Mesenchymal stem cell (in vitro differentiated cells and primary cell): ENCODE measurements around the gene ZNF285. TPM values are rescaled to one million over a fixed set of nuclear protein-coding genes. Genes with fewer than 3 reads are reported as not detected.
A peak's percentile ranks its signal among the peaks of the same experiment; 100 is the strongest.

Source experiments
- DNase-seq: peaks from one replicate; pipeline ENCODE4 v3.0.0-alpha.2; 2013
- H2AFZ ChIP-seq: one replicate; pipeline ENCODE4 v1.6.1; 2013; ENCODE audit warnings: low read depth, mild to moderate bottlenecking, control low read depth, inconsistent platforms, low read length, moderate library complexity
- H2AK5ac ChIP-seq: 2 replicates; pipeline ENCODE4 v1.6.1; 2013; ENCODE audit warnings: low read length, moderate library complexity, mild to moderate bottlenecking, inconsistent platforms; ENCODE audit not compliant: severe bottlenecking
- H2BK120ac ChIP-seq: one replicate; pipeline ENCODE4 v1.6.1; 2013; ENCODE audit warnings: low read depth, mild to moderate bottlenecking, inconsistent platforms, low read length, moderate library complexity
- H2BK12ac ChIP-seq, 2 experiments: one replicate each; pipeline ENCODE4 v1.6.1; 2013; ENCODE audit warnings: inconsistent platforms in 2 of 2, low read length in 2 of 2, mild to moderate bottlenecking in 2 of 2, moderate library complexity in 2 of 2, control low read depth in 1 of 2
- H2BK15ac ChIP-seq: one replicate; pipeline ENCODE4 v1.6.1; 2013; ENCODE audit warnings: mild to moderate bottlenecking, low read depth, inconsistent platforms; ENCODE audit not compliant: poor library complexity, severe bottlenecking
- H2BK5ac ChIP-seq: 2 replicates; pipeline ENCODE4 v1.6.1; 2013; ENCODE audit warnings: low read depth, mild to moderate bottlenecking, low read length, control low read depth, inconsistent platforms; ENCODE audit not compliant: poor library complexity, severe bottlenecking
- H3K14ac ChIP-seq, 2 experiments: one replicate each; pipeline ENCODE4 v1.6.1; 2013; ENCODE audit warnings: inconsistent platforms in 2 of 2, low read length in 2 of 2, control low read depth in 1 of 2, mild to moderate bottlenecking in 1 of 2, moderate library complexity in 1 of 2
- H3K18ac ChIP-seq, 2 experiments: one replicate each; pipeline ENCODE4 v1.6.1; 2013; ENCODE audit warnings: inconsistent platforms in 2 of 2, low read length in 2 of 2, control low read depth in 1 of 2, low read depth in 1 of 2, mild to moderate bottlenecking in 1 of 2
- H3K23ac ChIP-seq, 2 experiments: one replicate each; pipeline ENCODE4 v1.6.1; 2013; ENCODE audit warnings: inconsistent platforms in 2 of 2, low read length in 2 of 2, mild to moderate bottlenecking in 2 of 2, moderate library complexity in 2 of 2, control low read depth in 1 of 2
- H3K27ac ChIP-seq: 2 replicates; pipeline ENCODE4 v1.5.1; 2013; ENCODE audit warnings: mild to moderate bottlenecking, moderate library complexity, low read length, control low read depth, inconsistent platforms; ENCODE audit not compliant: poor library complexity, severe bottlenecking
- H3K27me3 ChIP-seq, 2 experiments: 2 replicates each; pipeline versions ENCODE4 v1.6.1 to v1.7.0; 2013; ENCODE audit warnings: low read length in 2 of 2, mild to moderate bottlenecking in 2 of 2, moderate library complexity in 2 of 2, control low read depth in 1 of 2, inconsistent platforms in 1 of 2; ENCODE audit not compliant: control insufficient read depth in 1 of 2, insufficient read depth in 1 of 2
- H3K36me3 ChIP-seq, 2 experiments: 2 replicates each; pipeline versions ENCODE4 v1.6.1 to v1.7.0; 2013; ENCODE audit warnings: low read length in 2 of 2, control low read depth in 1 of 2, inconsistent platforms in 1 of 2, low read depth in 1 of 2, mild to moderate bottlenecking in 1 of 2; ENCODE audit not compliant: insufficient read depth in 2 of 2, control insufficient read depth in 1 of 2
- H3K4ac ChIP-seq, 2 experiments: one replicate each; pipeline ENCODE4 v1.6.1; 2013; ENCODE audit warnings: inconsistent platforms in 2 of 2, low read length in 2 of 2, mild to moderate bottlenecking in 2 of 2, moderate library complexity in 2 of 2, control low read depth in 1 of 2, low read depth in 1 of 2
- H3K4me1 ChIP-seq: 2 replicates; pipeline ENCODE4 v1.6.1; 2013; ENCODE audit warnings: low read depth, low read length, control low read depth; ENCODE audit not compliant: control insufficient read depth, insufficient read depth
- H3K4me2 ChIP-seq: 2 replicates; pipeline ENCODE4 v1.6.1; 2013; ENCODE audit warnings: low read length, mild to moderate bottlenecking, inconsistent platforms; ENCODE audit not compliant: poor library complexity, severe bottlenecking
- H3K4me3 ChIP-seq, 2 experiments: 2 replicates each; pipeline versions ENCODE4 v1.5.1 to v1.7.0; 2013; ENCODE audit warnings: low read length in 2 of 2, mild to moderate bottlenecking in 2 of 2, control low read depth in 1 of 2, low read depth in 1 of 2; ENCODE audit not compliant: insufficient read depth in 1 of 2
- H3K79me1 ChIP-seq: replicated peaks from 2 replicates; pipeline ENCODE4 v1.6.1; 2013; ENCODE audit warnings: mild to moderate bottlenecking, control low read depth, low read length, inconsistent platforms; ENCODE audit not compliant: poor library complexity, severe bottlenecking
- H3K9ac ChIP-seq: 2 replicates; pipeline ENCODE4 v1.7.0; 2013; ENCODE audit warnings: mild to moderate bottlenecking, low read length, moderate library complexity
- H3K9me3 ChIP-seq: 2 replicates; pipeline ENCODE4 v1.7.0; 2013; ENCODE audit warnings: mild to moderate bottlenecking, low read length; ENCODE audit not compliant: control insufficient read depth
- H4K8ac ChIP-seq: one replicate; pipeline ENCODE4 v1.6.1; 2013; ENCODE audit warnings: inconsistent platforms, mild to moderate bottlenecking, low read length, moderate library complexity
- H4K91ac ChIP-seq: one replicate; pipeline ENCODE4 v1.6.1; 2013; ENCODE audit warnings: mild to moderate bottlenecking, low read length, inconsistent platforms
- WGBS: methylation state at CpG from one replicate; pipeline ENCODE4 v1.1.7; 2013; ENCODE audit warnings: mixed read lengths; 5-methylcytosine and 5-hydroxymethylcytosine counted together
- polyA plus RNA-seq, 2 experiments: library from polyadenylated mRNA; stranded (reverse); fragments of 200-250 nt; gene quantifications; one replicate each; pipeline ENCODE4 v1.2.3, GENCODE V29; 2013

The ZNF285 gene
- polyA plus RNA-seq (2013, experiment 1 of 2) = 1.3 TPM
- 0.84 TPM for polyA plus RNA-seq (2013, experiment 2 of 2)

DNA sequence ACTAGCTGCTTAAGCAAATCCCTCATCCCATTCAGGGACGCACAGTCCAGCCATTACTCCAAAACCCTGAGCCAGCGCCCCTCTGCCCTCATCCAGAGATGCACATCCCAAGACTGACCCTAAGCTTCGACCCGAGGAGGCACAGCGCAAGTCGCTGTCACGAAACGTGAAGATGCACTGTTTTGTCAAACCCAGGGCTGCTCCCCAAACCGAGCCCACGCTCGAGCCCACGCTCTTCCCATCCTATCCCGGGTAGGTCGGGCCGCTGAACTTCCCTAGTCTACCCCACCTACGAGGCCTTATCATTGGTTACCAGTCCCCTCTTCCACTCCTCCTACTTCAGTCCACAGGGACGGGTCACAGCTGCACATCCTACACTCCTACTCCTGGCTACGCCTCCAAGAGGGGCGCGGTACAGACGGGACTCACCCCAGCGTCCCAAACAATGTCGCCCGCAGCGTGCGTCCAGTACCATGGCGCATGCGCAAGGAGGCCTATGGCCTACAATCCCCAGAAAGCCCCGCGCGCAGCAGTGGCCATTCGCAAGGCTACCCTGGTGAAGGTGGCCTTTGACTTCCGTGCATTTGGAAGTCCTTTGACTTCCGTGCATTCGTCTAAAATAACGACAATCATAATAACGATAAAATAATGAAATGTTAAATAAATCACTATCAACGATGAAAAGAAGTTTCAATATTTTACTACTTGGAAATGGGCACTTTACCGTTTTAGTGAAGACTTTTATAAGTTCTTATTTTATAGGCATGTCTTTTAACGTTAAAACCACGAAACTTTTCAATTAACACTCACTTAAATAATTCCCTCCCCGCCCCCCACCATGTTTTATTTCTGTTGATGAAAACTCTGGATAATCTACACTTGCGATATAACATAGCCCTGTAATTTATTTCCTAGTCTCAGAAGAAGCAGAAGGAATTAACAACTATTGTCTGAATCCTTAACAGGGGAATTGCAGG, at the start of gene ZNF285:
TSS of gene ZNF285 (minus strand) at position 470 of the 977 bp plus-strand sequence. CDS start 4,395 bp downstream, outside the sequence.
- Histone ChIP-seq H3K4me3 (peak within 1 kb of the TSS; percentile 62 to 96), H2BK120ac (no peak within 1 kb of the TSS), H3K79me1 (no peaks in the 10 kb centered on the region), H3K4me1 (no peaks in the 10 kb centered on the region), H3K9ac (peak within 1 kb of the TSS; percentile 85), H2AFZ (peak within 1 kb of the TSS; percentile 56), H3K4ac (peak within 1 kb of the TSS in 1 of 2 experiments; percentile 6), H3K27ac (no peak within 1 kb of the TSS), H2BK15ac (no peak within 1 kb of the TSS), H4K91ac (no peak within 1 kb of the TSS), H3K18ac (peak within 1 kb of the TSS in 1 of 2 experiments; percentile 79), H3K27me3 (no peaks in the 10 kb centered on the region), H2AK5ac (no peak within 1 kb of the TSS), H3K14ac (peak within 1 kb of the TSS in 1 of 2 experiments; percentile 19), H3K4me2 (peak within 1 kb of the TSS; percentile 54), H4K8ac (peak within 1 kb of the TSS; percentile 41), H2BK5ac (no peak within 1 kb of the TSS), H3K23ac (no peak within 1 kb of the TSS), H3K36me3 (peaks cover 0 to 3% of the 10 kb centered on the region in 2 experiments), H3K9me3 (peaks cover 22% of the 10 kb centered on the region), H2BK12ac (no peak within 1 kb of the TSS)
- peak; percentile 96 for DNase-seq
- 8% methylated on average over 35 of the region's 43 CpGs for WGBS

DNA sequence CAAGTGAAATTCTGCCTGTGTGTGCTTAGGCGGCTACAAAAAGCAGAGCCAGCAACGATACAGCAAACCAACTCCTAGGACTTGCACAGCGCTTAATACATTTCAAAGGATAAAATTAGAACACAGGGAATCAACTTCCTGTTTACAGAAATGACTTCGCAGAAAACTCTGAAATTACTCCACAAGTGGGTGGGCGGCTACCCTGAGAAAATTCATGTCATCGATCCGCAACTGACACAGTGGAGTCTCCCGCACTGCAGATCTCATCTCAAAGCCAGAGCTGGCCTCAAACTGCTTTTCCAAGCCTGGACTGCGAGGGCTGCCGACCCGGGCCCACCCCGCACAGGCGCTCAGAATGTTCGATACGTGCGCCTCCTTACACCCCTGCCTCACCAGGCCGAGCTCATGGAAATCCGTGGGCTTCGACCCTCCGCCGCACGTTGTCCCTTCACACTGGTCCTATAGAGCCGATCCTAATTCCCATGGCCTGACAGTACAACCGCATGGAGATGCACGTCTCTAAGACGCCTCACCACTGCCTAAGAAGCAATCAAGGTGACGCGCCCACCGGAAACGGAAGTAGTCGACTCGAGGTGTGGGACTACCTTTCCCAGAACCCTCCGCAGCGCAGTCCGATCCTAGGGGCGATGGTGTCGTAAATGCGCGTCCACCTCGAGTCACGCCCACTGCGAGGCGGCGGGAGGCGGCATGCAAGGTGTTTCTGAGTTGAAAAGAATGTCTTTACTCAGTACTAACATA, 46.7 kb upstream of the ZNF285 start, which contains the start of gene ZNF229:
TSS of gene ZNF229 (minus strand) at position 557 of the 759 bp plus-strand sequence. CDS start 5,625 bp downstream, outside the sequence.
- H2BK5ac ChIP-seq = no peak within 1 kb of the TSS
- peaks cover 21 to 27% of the 10 kb centered on the region in 2 experiments for H3K36me3 ChIP-seq
- no peak within 1 kb of the TSS for H2BK15ac ChIP-seq
- peak within 1 kb of the TSS; percentile 86 for H3K9ac ChIP-seq
- H2AFZ ChIP-seq = peak within 1 kb of the TSS; percentile 98
- peak within 1 kb of the TSS in 1 of 2 experiments; percentile 93 for H3K14ac ChIP-seq
- 6% methylated on average over 41 of the region's 45 CpGs for WGBS
- H2BK120ac ChIP-seq = no peak within 1 kb of the TSS
- peaks cover 24% of the 10 kb centered on the region for H3K79me1 ChIP-seq
- peak within 1 kb of the TSS in 1 of 2 experiments; percentile 79 for H3K23ac ChIP-seq
- H3K27ac ChIP-seq = no peak within 1 kb of the TSS
- H3K4me1 ChIP-seq = no peaks in the 10 kb centered on the region
- H3K9me3 ChIP-seq = peaks cover 78% of the 10 kb centered on the region
- no peak within 1 kb of the TSS for H2AK5ac ChIP-seq
- H2BK12ac ChIP-seq = no peak within 1 kb of the TSS
- H3K4me3 ChIP-seq = peak within 1 kb of the TSS; percentile 77 to 87
- H3K4ac ChIP-seq = peak within 1 kb of the TSS in 1 of 2 experiments; percentile 86
- H4K91ac ChIP-seq = no peak within 1 kb of the TSS
- DNase-seq = peak; percentile 94
- no peak within 1 kb of the TSS for H4K8ac ChIP-seq
- peak within 1 kb of the TSS in 1 of 2 experiments; percentile 96 for H3K18ac ChIP-seq
- H3K4me2 ChIP-seq = peak within 1 kb of the TSS; percentile 74
- H3K27me3 ChIP-seq = no peaks in the 10 kb centered on the region

DNA sequence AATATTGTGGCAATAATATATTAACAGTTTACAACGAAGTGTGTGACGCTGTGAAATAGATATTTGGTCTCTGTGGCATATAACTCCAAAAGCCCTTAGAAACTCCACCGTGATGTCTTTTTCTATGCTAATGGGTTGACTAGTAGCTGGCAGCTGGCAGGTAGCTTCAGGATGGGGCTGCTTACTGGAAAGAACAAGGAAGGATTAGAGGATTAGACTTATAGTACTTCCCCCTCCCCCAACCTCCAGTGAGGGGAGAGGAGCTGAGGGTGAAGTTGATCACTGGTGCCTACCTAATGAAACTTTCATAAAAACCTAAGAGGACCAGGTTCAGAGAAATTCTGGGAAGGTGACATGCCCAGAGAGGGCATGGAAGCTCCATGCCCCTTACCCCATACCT, 37.0 kb upstream of the ZNF285 start:
- no peak overlapping the region for H2BK15ac ChIP-seq
- WGBS = 100% methylated on average over 3 of the region's 3 CpGs

More for the DNA sequence above, 37.0 kb upstream of the ZNF285 start:
- no peak overlapping the region for H3K23ac ChIP-seq
- H4K8ac ChIP-seq = no peak overlapping the region
- no peak overlapping the region for H2AK5ac ChIP-seq
- no peak overlapping the region for H3K14ac ChIP-seq
- H3K27me3 ChIP-seq = no peaks in the 10 kb centered on the region
- no peak overlapping the region for H3K4ac ChIP-seq
- no peak overlapping the region for H2AFZ ChIP-seq
- H3K79me1 ChIP-seq = peaks cover 19% of the 10 kb centered on the region
- no peak overlapping the region for H3K4me3 ChIP-seq
- H2BK5ac ChIP-seq = no peak overlapping the region
- H3K18ac ChIP-seq = no peak overlapping the region
- DNase-seq = no peak
- no peaks in the 10 kb centered on the region for H3K4me1 ChIP-seq
- no peak overlapping the region for H3K9ac ChIP-seq
- H3K9me3 ChIP-seq = peaks cover 67% of the 10 kb centered on the region
- H2BK12ac ChIP-seq = no peak overlapping the region
- no peak overlapping the region for H3K4me2 ChIP-seq
- no peak overlapping the region for H3K27ac ChIP-seq
- H3K36me3 ChIP-seq = peaks cover 40 to 42% of the 10 kb centered on the region in 2 experiments
- no peak overlapping the region for H4K91ac ChIP-seq
- no peak overlapping the region for H2BK120ac ChIP-seq
